Inflammatory macrophage treated with lipopolysaccharide for 1 hour (primary cell): ENCODE data around the gene MACROD2.

Experiments used
- DNase-seq, 2 donors: peaks; one replicate each; pipeline ENCODE4 v3.0.0-alpha.2; 2020 to 2022

The MACROD2 gene

GRCh38 chr20:14838663-14839628 lies 843.6 kb downstream of the MACROD2 start:
- DNase-seq: no peak

GRCh38 chr20:14845199-14846160 lies 850.2 kb downstream of the MACROD2 start:
- DNase-seq: no peak

DNA sequence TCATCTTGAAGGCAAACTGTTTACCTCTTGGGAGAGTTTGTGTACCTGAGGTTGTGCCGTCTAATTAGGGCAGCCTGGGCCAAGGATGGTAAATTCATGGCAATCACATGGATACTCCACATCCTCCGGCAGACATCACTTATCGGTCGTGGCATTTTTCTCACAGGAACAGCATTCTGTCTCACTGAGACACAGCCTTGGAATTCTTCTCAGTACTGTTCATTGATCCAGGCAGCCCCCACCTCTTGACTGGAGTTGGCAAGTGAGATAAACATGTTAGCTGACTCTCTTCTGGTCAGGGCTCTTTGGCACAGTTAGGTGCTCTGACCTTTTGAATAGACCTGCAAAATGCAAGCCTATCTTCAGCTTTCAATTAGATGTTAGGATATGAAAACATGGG lies 853.5 kb downstream of the MACROD2 start:
- DNase-seq: no peak

DNA sequence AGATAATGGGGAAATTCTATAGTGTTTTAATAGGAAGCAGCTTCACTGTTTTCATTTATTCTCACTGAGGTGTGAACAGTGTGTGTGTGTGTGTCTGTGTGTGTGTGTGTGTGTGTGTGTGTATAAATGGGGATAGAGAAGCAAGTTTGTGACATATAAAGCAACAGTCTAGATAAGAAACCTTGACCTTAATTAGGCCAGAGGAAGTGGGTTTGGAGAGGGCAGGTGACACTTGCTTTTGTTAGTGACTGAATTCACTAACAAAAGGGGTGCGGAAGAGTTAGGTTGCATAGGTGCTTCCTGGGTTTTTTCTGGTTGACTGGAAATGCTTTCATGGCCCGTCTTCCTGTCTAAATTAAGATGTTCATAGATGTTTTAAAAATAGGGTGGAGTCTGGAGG lies 857.8 kb downstream of the MACROD2 start:
- DNase-seq: no peak

GRCh38 chr20:14855171-14855570 lies 859.9 kb downstream of the MACROD2 start:
- no peak for DNase-seq

DNA sequence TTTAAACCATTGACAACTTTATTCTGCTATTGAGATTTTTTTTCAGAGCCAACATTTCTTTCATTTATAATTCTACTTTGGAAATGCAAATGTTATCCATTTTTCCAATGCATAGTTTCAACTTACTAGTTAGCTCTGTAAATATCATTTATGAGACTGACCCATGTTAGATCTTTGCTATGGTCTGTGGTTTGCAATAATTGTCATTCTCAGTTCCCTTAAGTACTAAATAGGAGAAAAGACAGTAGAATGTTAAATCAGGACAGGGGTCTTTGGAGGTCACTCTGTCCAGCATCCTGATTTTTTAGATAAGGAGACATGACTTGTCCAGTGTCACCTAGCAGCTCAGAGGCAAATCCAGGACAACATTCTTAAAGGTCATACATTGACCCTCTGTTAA lies 864.3 kb downstream of the MACROD2 start:
- no peak for DNase-seq

DNA sequence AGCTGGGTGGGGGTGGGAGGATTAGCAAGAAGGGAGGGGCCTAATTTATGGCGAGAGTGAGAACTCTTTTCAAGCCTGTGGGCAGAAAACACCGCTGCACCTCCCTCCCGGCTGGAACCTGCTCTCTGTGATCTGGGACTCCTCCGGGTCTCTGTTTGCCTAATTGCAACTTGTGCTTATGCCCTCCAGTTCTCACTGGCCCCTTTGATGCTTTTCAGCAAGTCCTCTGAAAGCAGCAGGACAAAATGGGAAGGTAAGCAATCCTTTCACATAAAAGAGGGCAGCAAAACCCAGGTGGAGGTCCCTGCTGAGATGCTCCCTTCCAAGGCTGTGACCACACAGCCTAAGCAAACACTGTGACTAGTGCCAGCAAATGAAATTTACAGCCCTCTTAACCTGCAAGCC lies 865.1 kb downstream of the MACROD2 start:
- no peak for DNase-seq

DNA sequence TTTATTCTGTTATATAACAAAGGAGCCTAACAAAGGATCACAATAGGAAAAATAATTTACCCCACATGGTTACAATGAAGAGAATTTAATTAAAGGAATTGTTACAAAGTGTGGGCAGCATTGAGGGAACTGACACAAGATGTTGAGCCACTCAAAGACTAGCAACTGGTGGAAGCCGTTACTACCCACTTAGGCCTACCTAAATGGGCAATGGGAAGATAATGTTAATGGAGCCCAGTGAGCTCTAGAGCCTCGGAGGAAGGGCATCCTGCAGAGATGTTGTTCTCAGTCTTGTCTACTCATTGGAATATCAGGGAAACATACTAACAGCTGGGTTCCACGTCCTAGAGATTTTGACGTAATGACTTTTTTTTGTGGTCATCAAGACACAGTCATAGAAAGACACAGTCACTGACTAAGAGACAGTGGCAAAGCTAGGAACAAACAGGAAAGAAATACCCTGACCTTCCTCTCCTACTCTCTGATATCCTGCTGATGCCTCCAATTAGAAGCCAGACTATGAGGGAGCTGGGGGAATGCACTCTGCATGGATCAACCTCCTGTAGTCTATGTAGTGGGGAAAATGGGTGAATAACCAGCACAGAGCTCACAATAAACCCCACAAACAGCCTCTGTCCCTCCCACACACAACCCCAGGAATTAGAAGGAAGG lies 865.8 kb downstream of the MACROD2 start:
- no peak for DNase-seq

GRCh38 chr20:14865169-14865568 lies 869.9 kb downstream of the MACROD2 start:
- DNase-seq: no peak

- DNase-seq: no peak
Observed at GRCh38 chr20:14865731-14866130, 870.4 kb downstream of the MACROD2 start.

- DNase-seq: no peak
Observed at GRCh38 chr20:14866841-14867514, 871.7 kb downstream of the MACROD2 start.

DNA sequence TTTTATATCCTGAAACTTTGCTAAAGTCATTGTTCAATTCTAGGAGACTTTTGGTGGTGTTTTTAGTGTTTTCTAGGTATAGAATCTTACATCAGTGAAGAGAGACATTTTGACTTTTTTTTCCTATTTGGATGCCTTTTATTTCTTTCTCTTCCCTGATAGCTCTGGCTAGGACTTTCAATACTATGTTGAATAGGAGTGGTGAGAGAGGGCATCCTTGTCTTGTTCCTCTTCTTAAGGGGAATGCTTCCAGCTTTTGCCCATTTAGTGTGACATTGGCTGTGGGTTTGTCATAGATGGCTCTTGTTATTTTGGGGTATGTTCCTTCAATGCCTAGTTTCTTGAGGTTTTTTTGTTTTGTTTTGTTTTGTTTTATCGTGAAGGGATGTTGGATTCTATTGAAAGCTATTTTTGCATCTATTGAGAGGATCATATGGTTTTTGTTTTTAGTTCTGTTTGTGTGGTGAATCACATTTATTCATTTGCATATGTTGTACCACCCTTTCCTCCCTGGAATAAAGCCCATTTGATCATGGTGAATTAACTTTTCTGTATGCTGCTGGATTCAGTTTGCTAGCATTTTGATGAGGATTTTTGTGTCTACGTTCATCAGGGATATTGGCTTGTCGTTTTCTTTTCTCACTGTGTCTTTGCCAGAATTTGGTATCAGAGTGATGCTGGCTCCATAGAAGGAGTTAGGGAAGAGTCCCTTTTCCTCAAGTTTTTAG lies 882.1 kb downstream of the MACROD2 start:
- no peak for DNase-seq

DNA sequence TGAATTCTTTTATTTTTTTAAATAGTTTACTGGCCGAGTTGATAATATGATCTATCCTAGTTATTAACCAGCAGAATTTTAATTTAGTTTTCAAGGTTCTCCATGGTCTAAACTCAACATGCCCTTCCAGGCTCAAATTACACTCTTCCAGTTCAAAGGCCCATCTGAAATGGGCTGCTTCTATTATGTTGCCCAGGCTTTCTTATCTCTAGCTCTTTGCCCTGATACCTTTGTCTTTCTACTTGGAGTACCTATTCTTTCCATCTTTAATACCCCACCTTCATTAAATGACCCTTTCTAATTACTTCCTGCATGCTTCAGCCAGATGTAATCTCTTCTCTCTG lies 883.3 kb downstream of the MACROD2 start:
- no peak for DNase-seq

- no peak for DNase-seq
Observed at GRCh38 chr20:14879020-14879697, 883.8 kb downstream of the MACROD2 start.

GRCh38 chr20:14879839-14880238 lies 884.5 kb downstream of the MACROD2 start:
- DNase-seq: no peak

- no peak for DNase-seq
Observed at GRCh38 chr20:14881518-14881917, 886.2 kb downstream of the MACROD2 start.

GRCh38 chr20:14882157-14882556 lies 886.8 kb downstream of the MACROD2 start:
- DNase-seq: no peak

DNA sequence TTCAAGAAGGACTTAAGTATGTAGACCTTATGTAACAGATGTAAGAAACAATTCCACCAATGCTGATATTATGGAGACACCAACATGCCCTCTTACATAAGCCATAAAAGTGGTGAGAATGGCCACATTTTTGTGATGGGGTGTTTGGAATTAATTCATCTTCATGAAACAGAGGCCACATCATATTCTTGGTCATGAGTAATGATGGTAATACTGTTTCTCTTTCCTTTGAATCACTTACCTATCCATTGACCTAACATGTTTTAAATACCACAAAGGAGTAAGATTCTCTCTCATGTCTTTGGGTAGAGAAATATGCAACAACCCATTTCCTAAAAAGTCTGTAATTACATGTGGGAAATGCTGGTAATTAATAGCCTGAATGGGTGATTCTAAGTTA lies 887.5 kb downstream of the MACROD2 start:
- no peak for DNase-seq

- no peak for DNase-seq
Observed at GRCh38 chr20:14883324-14883723, 888.0 kb downstream of the MACROD2 start.

DNA sequence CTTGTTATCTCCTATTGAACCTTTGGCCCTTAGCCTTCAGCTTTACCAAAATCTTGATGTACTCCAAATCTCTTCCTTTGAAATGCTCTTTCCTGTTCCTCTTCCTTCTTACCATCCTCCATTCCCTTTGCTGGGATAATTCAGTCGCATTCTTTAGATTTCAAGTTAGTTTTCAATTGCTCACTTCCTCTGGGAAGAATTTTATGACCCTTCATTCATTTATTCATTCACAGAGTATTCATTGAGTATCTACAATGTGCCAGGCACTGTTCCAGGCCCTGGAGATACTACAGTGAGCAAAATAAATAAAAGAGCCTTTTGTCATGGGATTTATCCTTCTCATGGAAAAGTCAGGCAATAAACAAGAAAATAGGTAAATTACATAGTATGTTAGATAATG lies 890.3 kb downstream of the MACROD2 start:
- DNase-seq: no peak

GRCh38 chr20:14888134-14888533 lies 892.8 kb downstream of the MACROD2 start:
- no peak for DNase-seq
